HG02981 (cell line): ENCODE measurements around the gene VARS1.
"Not testable (repeated sequence)": the region's sequence is repeated elsewhere in the genome, so short reads cannot be mapped to it uniquely, and the experiment has no call there.

Experiments used
- ATAC-seq: cut with Tn5 transposase; IDR thresholded peaks from one replicate; pipeline ENCODE4 v1.9.1; 2021; ENCODE audit warnings: mild to moderate bottlenecking, moderate library complexity; ENCODE audit not compliant: unreplicated experiment

VARS1 gene

GRCh38 chr6:31794866-31795615, 511 bp downstream of the VARS1 start:
- ATAC-seq: peak; percentile 17

DNA sequence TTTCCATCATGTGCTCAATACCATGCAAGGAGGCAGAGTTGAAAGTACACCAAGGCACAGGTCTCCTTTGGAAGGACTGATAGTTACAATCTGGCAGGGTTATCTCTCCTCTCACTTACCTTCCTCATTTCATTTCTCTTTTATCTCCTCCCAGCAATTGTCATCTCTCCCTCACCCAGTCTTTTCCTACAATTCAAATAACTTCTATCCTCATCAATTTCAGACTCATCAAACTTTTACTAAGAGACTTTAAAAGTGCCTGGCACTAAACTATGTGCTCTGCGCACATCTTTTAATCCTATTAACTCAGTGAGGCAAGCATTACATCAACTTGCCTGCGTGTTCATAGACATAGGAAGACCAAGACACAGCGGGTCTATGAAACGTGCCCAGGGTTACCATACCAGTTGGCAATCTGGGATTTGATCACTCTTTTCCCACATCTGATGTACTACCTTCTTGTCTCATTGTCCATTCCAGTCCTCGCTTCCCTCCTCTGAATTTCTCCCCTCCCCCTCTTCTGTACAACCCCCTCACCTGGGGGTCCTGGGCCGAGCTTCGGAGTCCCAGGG, 1.2 kb downstream of the VARS1 start:
- ATAC-seq: no peak

- ATAC-seq: not testable (repeated sequence)
Measured at GRCh38 chr6:31793927-31794245, 1.7 kb downstream of the VARS1 start.

DNA sequence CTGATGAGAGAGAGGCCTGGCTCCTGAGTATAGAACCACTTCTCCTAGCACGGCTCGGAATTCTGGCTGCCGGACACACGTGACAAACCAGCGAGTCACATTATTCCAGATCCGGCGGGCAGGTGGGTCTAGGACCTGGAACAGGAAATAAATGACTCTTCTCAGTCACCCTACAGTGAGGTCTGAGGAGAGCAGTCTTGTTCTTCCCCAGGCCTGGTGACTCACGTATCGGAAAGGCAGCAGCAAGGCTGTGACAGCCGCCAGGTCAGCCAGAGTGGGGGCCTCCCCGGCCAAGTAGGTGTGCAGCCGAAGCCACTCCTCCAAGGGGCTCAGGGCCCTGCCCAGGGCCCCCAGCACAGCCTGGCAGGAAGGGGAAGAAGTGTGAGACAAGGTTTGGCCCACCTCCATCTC, 2.8 kb downstream of the VARS1 start:
- no peak for ATAC-seq

GRCh38 chr6:31792090-31792374, 3.5 kb downstream of the VARS1 start:
- ATAC-seq: no peak

- no peak for ATAC-seq
Measured at GRCh38 chr6:31791324-31792089, 4.0 kb downstream of the VARS1 start.

- ATAC-seq: no peak
Measured at GRCh38 chr6:31785475-31785874, 10.1 kb downstream of the VARS1 start.

- no peak for ATAC-seq
Measured at GRCh38 chr6:31784098-31784925, 11.2 kb downstream of the VARS1 start.

DNA sequence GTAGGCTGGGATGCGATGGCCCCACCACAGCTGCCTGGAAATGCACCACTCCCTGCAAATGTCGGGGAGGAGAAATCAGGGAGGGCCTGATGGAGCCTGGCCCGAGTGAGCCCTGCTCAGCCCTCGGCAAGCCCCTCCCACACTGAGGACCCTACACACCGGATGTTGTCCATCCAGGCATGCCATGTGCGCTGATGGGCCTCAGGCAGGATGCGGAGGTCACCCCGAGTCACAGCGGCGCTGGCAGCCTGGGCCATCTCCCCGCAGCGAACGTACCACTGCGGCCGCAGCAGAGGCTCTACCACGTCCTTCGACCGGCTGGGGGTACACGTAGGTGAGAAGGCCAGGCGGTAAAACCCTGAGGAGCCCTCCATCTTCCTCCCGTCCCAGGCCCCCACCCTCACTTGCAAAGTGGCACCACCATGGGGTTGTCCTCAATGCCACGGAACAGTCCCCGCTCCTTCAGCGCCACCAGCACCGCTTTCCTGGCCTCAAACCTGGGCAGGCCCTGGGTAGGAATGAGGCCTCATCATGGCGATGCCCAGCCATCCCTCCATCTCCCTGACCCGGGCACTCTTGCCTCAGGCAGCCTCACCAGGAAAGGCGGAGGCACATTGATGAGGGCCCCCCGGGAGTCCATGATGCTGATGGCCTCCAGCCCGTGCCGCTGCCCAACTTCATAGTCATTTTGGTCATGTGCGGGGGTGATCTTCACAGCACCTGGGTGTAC, 13.3 kb downstream of the VARS1 start:
- ATAC-seq: no peak

DNA sequence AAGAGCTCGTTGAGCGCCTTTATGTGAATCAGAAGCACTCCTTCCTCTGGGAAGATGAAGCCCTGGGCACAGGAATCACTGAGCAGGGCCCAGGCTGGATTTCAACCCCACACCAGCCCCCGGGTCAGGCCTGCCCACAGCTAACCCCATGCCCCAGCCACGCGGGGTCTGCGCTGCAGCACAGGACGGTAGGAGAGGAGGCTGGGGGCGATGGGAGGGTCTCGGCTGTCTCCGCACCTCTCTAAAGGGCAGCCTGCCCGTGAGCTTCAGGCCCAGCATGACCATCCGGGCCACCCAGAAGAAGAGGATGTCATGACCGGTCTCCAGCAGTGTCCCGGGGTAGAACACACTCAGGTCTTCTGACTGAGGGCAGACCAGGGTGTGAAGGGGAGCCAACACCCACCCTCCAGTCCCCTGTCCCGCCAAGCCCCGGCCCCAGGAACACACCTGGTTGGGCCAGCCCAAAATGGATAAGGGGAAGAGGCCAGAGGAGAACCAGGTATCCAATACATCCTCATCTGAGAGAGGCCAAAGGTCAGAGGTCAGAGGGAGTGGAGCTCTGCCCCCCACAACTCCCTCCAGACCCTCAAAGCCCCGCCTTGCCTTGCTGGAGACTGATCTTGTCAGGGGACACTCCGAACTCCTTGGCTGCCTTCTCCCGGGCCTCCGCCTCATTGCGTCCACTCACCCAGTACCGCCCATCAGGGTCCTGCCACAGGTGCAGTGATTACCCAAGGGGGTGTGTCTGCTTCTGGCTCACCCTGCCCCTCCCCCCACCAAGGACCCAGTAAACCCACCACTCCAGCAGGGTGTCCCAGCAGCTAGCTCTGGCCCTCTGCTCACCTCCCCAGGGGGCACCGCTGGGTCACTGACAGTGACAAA, 14.1 kb downstream of the VARS1 start:
- no peak for ATAC-seq

DNA sequence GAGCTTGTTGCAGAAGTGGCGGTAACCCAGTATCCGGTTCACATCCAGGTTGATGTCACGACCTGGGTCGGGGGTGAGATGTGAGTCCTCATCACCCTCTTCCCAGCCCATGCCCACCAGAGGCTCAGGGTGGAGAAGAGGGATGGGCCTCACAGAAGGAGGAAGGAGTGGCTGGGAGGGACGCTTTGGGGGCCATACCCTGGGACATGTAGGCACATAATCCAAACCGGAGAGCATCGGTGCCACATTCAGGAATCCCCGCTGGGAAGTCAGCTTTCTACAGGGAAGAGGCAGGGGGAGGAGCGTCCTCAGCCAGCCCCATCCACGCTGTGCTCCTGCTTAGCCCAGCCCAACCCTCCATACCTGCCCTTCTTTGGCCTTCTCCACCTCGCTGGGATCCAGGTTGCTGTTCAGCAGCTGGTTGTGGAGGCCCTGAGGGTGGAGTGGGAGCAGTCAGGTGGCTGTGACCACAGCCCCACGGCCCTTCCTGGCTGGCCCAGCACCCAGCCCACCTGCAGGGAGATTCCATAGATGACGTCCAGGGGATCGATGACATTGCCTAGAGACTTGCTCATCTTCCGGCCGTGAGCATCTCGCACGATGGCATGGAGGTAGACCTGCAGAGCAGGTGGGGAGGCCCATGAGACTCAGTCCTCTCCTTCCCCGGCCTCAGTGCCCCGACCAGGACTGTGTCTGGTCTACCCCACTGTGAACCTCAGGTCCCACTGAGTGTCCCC, 14.9 kb downstream of the VARS1 start:
- no peak for ATAC-seq

- no peak for ATAC-seq
Measured at GRCh38 chr6:31779908-31780307, 15.6 kb downstream of the VARS1 start.

DNA sequence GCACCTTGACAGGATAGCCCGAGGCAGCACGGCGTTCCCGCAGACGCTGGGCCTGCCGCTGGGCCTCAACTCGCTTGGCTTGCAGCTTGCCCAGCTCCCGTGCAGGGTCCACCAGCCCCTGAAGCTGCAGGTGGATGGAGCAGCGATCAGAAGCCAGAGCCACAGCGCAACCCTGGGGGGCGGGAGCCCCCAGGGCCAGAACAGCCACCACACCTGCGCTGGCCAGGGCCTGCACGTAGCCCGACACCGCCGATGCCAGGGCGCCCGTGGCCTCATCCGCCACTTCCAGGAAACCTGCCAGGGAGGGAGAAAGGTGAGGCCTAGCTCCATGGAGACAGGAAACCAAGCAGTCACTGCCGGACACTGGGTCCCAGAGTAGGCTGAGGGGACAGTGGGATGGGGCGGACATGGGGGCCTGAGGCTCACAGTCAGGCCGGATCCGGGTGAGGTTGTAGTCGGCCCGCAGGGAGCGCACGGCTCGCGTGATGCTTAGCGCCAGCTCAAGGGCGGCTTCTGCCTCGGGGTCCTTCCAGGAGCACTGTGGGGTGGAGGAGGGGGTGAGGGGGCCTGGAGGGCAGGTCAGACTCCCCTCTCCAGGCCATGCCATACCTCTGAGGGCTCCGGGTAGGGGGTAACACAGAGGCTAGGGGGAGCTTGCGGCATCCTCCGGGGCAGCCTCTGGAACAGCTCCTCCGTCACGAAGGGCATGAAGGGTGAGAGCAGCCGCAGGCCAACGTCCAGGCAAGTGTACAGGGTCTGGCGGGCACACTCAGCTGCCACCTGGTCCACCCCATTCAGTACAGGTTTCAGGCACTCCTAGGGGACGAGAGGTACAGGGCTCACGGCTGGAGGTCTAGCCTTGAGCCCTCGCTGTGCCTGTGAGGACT, 16.3 kb downstream of the VARS1 start:
- no peak for ATAC-seq

- ATAC-seq: no peak
Measured at GRCh38 chr6:31778193-31778592, 17.4 kb downstream of the VARS1 start.

DNA sequence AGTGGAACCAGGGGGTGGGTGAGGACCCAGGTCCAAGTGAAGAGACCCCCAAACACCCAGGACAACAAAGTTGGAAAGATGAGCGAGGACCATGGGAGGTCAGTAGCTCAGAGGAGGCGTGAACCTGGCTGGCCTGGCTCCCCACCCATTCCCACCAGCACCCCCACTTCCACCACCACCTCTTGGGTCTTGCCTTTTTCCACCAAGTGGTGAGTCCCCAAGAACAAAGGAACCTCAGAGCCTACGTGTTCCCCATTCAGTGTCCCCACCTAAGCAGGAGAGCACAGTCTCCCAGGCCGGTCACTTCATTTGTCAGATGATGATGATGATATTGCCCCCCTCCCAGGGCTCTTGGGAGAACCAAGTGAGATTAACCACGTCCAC, 17.9 kb downstream of the VARS1 start:
- ATAC-seq: no peak

DNA sequence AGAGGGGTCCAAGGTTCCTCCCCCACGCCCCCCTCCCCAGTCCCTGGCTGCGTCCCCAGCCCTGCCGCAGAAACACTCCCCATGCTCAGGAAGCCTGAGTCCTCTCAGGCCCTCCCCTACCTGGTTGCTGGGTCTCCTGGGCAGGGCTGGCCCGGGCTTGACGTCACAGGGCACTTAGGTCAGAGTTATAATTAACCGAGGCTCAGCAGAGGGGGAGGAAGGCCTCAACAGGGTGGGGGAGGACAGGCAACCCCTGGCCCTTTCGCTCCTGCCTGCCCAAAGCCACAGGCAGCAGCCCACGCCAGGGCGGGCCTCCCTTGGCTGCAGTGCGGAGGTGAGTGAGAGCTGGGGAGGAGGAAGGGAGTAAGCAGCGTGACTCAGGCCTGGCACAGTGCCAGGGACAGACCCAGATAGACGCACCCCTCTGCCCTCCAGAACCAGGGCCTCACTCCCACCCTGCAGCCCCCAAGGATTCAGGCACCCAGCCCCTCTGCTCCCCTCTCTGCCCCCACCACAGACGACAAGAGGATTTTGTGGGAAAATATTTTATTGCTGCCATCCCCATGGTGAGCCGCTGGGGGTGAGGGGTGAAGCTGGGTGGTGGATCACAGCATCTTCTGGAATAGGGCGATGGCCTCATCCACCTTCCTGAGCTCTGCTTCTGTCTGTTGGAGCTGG, 18.4 kb downstream of the VARS1 start, which contains the start of gene VWA7:
VWA7 (minus strand) TSS at position 340 of the 678 bp plus-strand sequence. CDS start 549 bp downstream, outside the sequence.
- ATAC-seq: peak; percentile 62

GRCh38 chr6:31776485-31776988, 19.0 kb downstream of the VARS1 start:
- ATAC-seq: peak; percentile 20
